ENCODE data around the gene PGAM5. TPM values are rescaled to one million over a fixed set of nuclear protein-coding genes. Genes with fewer than 3 reads are reported as not detected.

PGAM5 gene
- total and polyA plus RNA-seq, 10 donors = 8.2 to 28.8 (median 21.6) TPM

- Histone ChIP-seq H3K4me1 (peaks cover 0 to 58% (median 11%) of the 10 kb centered on the region in 6 donors), H3K4me3 (no peak overlapping the region), H3K27me3 (replicated peaks in 1 of 7) (no peaks in the 10 kb centered on the region), H3K9me3 (no peaks in the 10 kb centered on the region), H3K36me3 (peaks cover 0 to 96% (median 58%) of the 10 kb centered on the region in 6 donors), H3K27ac (peak overlapping the region in 6 of 8 donors; percentile 17 to 82 (median 70))
- intact Hi-C loops (cut with DNase I; ENCODE audit: low total_unique reads) = no loop called here
- WGBS, 5 donors = 87 to 96% (median 93%) methylated on average over 14 of the region's 14 CpGs
- TF ChIP-seq POLR2AphosphoS5 (IDR thresholded peaks at IDR 0.05) = no peak
- no peak for DNase-seq
Measured at GRCh38 chr12:132675757-132676432, 34.7 kb upstream of the PGAM5 start.

- Histone ChIP-seq H3K27me3 (replicated peaks in 1 of 7) (no peaks in the 10 kb centered on the region), H3K9me3 (no peaks in the 10 kb centered on the region), H3K27ac (peak overlapping the region in 7 of 8 donors; percentile 56 to 82 (median 71)), H3K4me1 (peaks cover 0 to 50% (median 4%) of the 10 kb centered on the region in 6 donors), H3K36me3 (peaks cover 0 to 81% (median 48%) of the 10 kb centered on the region in 6 donors), H3K4me3 (no peak overlapping the region)
- intact Hi-C loops (cut with DNase I; ENCODE audit: low total_unique reads) = no loop called here
- TF ChIP-seq POLR2AphosphoS5 (IDR thresholded peaks at IDR 0.05) (no peak), CTCF (IDR thresholded peaks at IDR 0.05 in 8 of 11, conservative IDR thresholded peaks at IDR 0.05 in 3 of 11) (no peak), POLR2A (IDR thresholded peaks at IDR 0.05) (no peak)
- 76 to 96% (median 84%) methylated on average over 9 of the region's 9 CpGs for WGBS, 5 donors
- DNase-seq = no peak
Measured at GRCh38 chr12:132677492-132677891, 33.1 kb upstream of the PGAM5 start.

- no peak for DNase-seq
- peaks cover 0 to 4% (median 0%) of the 10 kb centered on the region in 6 donors for H3K36me3 ChIP-seq
- H3K4me3 ChIP-seq = peak overlapping the region in 2 of 8 donors; percentile 96
- H3K9me3 ChIP-seq = no peaks in the 10 kb centered on the region
- TF ChIP-seq POLR2A (IDR thresholded peaks at IDR 0.05) (no peak), CTCF (IDR thresholded peaks at IDR 0.05 in 8 of 11, conservative IDR thresholded peaks at IDR 0.05 in 3 of 11) (no peak), POLR2AphosphoS5 (IDR thresholded peaks at IDR 0.05) (no peak)
- no peak overlapping the region for H3K27ac ChIP-seq
- intact Hi-C loops (cut with DNase I; ENCODE audit: low total_unique reads) = no loop called here
- peaks cover 7 to 31% (median 18%) of the 10 kb centered on the region in 6 donors for H3K4me1 ChIP-seq
- no peaks in the 10 kb centered on the region for H3K27me3 ChIP-seq (replicated peaks in 1 of 7)
- 62 to 77% (median 69%) methylated on average over 5 of the region's 5 CpGs for WGBS, 5 donors
Measured at GRCh38 chr12:132685400-132685799, 25.2 kb upstream of the PGAM5 start.

GRCh38 chr12:132686825-132687210 lies 23.8 kb upstream of the PGAM5 start:
- H3K27ac ChIP-seq = peak overlapping the region in 7 of 8 donors; percentile 36 to 83 (median 78)
- no peak for DNase-seq
- intact Hi-C loops (cut with DNase I; ENCODE audit: low total_unique reads) = no loop called here

More at GRCh38 chr12:132686825-132687210, 23.8 kb upstream of the PGAM5 start:
- peaks cover 7 to 31% (median 18%) of the 10 kb centered on the region in 6 donors for H3K4me1 ChIP-seq
- WGBS, 5 donors = 0 to 1% (median 0%) methylated on average over 8 to 55 of the region's 55 CpGs; no CpG with 5 or more reads in 1 of the 5 donors
- no peaks in the 10 kb centered on the region for H3K9me3 ChIP-seq
- H3K4me3 ChIP-seq = peak overlapping the region; percentile 63 to 96 (median 84)
- H3K27me3 ChIP-seq (replicated peaks in 1 of 7) = no peaks in the 10 kb centered on the region
- TF ChIP-seq POLR2AphosphoS5 (IDR thresholded peaks at IDR 0.05) = no peak
- no peak for TF ChIP-seq POLR2A (IDR thresholded peaks at IDR 0.05)
- no peak for TF ChIP-seq CTCF (IDR thresholded peaks at IDR 0.05 in 8 of 11, conservative IDR thresholded peaks at IDR 0.05 in 3 of 11)
- H3K36me3 ChIP-seq = peaks cover 0 to 16% (median 0%) of the 10 kb centered on the region in 6 donors
